Stimulated activated CD4-positive, alpha-beta T cell treated with anti-CD3 and anti-CD28 coated beads, TNF-alpha, amount 100 ng/mL, for 48 hours (primary cell): ENCODE measurements around the gene SAP30L.

Experiments used
- DNase-seq, 3 donors: peaks; one replicate each; pipeline ENCODE4 v3.0.0-alpha.2; 2020; ENCODE audit warnings: low read depth in 3 of 3

The SAP30L gene

GRCh38 chr5:154419236-154419635 is 26.6 kb upstream of the SAP30L start:
- DNase-seq, result no peak

DNA sequence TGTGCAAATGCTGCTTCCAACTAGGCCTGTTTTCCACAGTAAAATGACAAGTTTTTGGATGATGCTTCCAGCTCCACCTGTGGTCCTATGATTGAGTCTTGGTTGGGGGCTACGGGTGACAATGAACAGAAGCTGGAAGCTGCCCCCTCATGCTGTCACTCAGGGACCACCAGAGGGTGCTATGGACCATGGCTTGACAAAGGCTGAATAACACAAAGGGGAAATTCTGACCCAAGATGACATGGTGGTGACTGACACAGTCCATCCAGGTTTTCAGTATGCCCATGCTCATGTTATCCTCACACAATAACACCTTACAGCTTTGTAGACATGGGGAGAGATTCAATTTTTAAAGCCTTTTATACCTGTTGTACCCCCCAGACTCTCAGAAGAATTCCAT is 23.9 kb upstream of the SAP30L start:
- no peak for DNase-seq

- no peak for DNase-seq
Measured at GRCh38 chr5:154422298-154422697, 23.5 kb upstream of the SAP30L start.

GRCh38 chr5:154428208-154428607 is 17.6 kb upstream of the SAP30L start:
- no peak for DNase-seq

- no peak for DNase-seq
Measured at GRCh38 chr5:154429341-154429740, 16.5 kb upstream of the SAP30L start.

- no peak for DNase-seq
Measured at GRCh38 chr5:154430466-154430865, 15.3 kb upstream of the SAP30L start.

DNA sequence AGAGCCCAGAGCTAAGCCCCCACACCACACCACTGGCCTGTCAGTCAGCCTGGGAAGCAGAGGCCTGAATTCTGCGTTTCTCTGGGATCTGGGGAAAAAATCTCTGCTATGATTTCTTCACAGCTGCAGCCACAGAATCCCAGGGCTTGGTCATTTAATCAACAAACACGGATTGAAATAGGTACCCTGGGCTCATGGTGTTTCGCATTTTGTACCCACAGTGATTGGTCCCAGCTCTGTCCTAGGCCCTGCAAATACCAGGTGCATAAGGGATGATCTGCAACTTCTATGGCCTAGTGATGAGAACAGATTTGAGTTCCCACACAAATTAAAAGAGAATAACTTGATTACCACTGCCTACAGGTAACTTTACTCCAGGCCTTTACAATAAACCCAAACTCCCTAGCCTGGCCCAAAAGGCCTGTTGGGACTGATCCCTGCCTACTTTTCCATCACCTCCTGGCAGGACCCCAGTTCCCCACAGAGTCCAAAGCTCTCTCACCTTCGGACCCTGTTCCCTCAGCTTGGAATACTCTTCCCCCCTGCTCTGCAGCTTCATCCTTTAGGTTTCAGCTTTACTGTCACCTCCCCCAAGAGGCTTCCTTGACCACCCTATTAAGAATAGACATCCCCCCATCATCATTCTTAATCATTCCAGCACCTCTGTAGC is 14.7 kb upstream of the SAP30L start:
- no peak for DNase-seq

GRCh38 chr5:154435226-154435625 is 10.6 kb upstream of the SAP30L start:
- DNase-seq, result no peak

DNA sequence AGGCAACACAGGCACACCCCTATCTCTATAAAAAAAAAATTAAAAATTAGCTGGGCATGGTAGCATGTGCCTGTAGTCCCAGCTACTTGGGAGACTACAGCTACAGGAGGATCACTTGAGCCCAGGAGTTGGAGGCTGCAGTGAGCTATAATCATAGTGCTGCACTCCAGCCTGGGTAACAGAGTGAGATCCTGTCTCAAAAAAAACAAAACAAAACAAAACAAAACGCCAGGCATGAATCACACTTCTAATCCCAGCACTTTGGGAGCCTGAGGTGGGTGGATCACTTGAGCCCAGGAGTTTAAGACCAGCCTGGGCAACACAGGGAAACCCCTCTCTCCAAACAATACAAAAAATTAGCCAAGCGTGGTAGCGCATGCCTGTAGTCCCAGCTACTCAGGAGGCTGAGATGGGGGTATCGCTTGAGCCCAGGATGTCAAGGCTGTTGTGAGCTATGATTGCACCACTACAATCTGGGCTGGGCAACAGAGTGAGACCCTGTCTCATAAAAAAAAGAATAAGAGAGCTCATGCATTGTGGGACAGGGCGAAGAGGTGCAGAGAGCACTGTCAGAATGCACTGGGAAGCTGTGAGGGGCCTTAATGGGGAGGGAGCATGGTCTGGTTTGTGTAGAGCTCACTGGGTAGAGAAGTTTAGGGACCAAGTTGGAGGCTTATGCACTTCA is 8.4 kb upstream of the SAP30L start:
- DNase-seq, result no peak

DNA sequence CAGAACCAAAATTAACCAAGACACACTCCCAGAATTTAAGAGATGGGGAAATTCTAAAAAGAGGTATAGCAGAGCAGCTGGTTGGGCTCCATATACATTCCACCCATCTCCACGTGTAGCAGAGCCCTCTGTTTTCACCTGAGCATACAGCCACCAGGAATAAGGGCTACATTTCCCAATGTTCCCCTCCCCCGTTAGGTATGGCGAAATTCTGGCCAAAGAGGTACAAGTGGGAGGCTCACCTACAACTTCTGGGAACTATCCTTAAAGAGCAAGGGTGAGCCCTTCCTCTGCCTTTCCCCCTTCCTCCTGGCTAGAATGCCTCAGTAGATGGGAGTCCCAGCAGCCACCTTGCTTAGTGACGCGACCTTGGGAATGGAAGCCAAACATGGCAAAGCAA is 5.3 kb upstream of the SAP30L start:
- no peak for DNase-seq

DNA sequence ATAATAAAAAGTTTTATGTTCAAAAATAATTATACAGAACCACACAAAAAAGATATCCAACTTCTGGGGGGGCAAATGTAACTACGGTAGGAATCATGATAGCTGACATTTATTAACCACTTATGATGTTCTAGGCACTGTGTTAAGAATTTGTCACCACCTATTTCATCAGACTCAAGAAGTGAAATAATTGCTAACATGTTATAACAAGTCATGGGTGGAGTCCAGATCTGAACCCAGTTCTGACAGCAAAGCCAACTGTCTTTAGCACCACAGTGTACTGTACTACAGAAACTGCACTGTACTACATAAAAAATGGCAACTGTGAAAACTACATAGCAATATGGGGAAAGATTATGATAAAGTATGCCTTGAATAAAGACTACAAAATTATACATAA is 3.0 kb upstream of the SAP30L start:
- DNase-seq, result no peak

GRCh38 chr5:154444556-154445421 is 1.0 kb upstream of the SAP30L start:
- DNase-seq, result no peak

- peak in 1 of 3 donors; percentile 27 for DNase-seq
Measured at GRCh38 chr5:154446195-154447088, 645 bp downstream of the SAP30L start.

DNA sequence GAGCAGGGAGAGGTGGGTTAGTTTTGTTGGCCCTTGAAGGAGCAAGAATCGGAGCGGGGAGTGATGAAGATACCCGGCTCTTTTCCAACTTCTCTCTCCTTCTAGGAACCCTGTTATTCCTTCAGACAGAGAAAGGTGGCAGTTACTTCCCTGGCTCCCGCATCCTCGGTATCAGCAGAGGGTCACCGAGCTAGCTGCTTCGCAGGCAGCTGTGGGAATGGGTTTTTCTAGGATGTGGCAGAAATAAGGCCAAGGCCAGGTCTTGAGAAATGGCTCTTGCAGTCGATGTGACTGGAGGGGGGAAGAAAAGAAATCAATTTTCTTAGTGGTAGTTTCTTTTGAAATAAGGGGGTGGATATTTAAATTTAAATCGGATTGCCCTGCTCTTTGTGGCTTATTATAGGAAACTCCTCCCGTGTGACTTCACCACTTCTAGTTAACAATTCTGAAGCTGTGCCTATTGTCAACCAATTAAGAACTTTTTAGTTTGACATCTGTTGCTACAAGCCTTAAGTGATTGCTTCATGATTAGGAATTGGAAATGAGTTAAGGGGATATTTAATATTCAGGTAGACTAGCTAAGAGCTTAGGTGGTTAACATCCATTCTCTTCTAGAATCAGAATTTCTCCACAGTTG is 1.4 kb downstream of the SAP30L start:
- no peak for DNase-seq

- no peak for DNase-seq
Measured at GRCh38 chr5:154449786-154450185, 4.0 kb downstream of the SAP30L start.

GRCh38 chr5:154451957-154452356 is 6.2 kb downstream of the SAP30L start:
- no peak for DNase-seq

- DNase-seq, result no peak
Measured at GRCh38 chr5:154455585-154455984, 9.8 kb downstream of the SAP30L start.

DNA sequence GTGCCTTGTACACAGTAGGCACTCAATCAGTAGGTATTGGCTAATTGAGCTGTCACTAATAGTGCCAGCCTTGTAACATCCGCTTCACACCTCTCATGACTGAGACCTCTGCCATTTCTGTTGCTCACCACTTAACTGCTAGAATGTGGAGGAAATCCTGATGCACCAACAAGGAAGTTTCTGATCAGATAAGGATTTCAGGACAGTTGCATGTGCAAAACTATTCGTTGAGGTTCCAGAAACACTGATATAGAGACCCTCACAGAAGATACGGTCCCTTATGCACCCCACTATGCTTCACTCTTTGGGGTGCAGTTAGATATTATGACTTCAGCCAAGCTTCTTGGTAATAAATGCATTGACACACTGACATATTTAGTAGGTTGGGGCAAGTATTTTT is 10.7 kb downstream of the SAP30L start:
- DNase-seq, result no peak

- no peak for DNase-seq
Measured at GRCh38 chr5:154459015-154459414, 13.2 kb downstream of the SAP30L start.

GRCh38 chr5:154460172-154460571 is 14.4 kb downstream of the SAP30L start:
- DNase-seq, result no peak

DNA sequence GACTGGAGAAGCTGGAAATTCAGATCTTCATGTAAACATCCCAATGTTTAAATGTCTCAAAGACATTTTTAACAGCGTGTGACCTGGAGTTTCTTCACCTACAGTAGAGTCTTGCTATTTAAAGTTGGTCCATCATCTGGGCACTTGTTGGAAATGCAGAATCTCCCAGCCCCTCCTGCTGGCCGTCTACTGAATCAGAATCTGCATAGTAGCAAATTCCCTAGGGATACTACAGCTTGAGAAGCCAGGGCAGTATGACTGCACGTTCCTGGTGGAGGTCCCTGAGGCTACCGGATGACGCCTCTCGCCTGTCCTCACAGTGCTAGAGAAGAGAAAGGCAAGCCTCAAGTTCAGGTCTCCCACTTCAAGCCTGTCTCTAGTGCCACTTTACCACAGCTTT is 15.7 kb downstream of the SAP30L start:
- no peak for DNase-seq
